B cell (primary cell): Measurements from ENCODE around the gene DEFB123. TPM values are rescaled to one million over a fixed set of nuclear protein-coding genes. Genes with fewer than 3 reads are reported as not detected.

Experiments used
- ATAC-seq: fragments of 200-7000 bp; cut with Tn5 transposase; one replicate; pipeline ENCODE4 v1.10.0; 2021; ENCODE audit warnings: low read depth, mild to moderate bottlenecking, moderate number of reproducible peaks, moderate library complexity
- CTCF ChIA-PET: fragments of 350-600 bp; sonication (Branson Sonifier 250); formaldehyde crosslinking; loops from one replicate; lab custom pipeline; 2021; ENCODE audit warnings: antibody characterized with exemption, inconsistent platforms; lab: Charles Lee
- POLR2A ChIA-PET: fragments of 350-600 bp; sonication (Branson Sonifier 250); formaldehyde crosslinking; loops from one replicate; lab custom pipeline; 2021; ENCODE audit warnings: antibody characterized with exemption; lab: Charles Lee
- DNase-seq: peaks from one replicate; pipeline ENCODE4 v3.0.0; 2013
- H2AFZ ChIP-seq: 2 replicates; pipeline ENCODE4 v1.6.1; 2012; ENCODE audit warnings: mild to moderate bottlenecking, low read depth, low read length; ENCODE audit not compliant: insufficient read depth, poor library complexity, severe bottlenecking
- H3K27ac ChIP-seq, 2 donors: 1 replicate in 1 of 2; 2 replicates in 1 of 2; pipeline ENCODE4 v1.5.1; 2012 to 2013; ENCODE audit warnings: low read length in 2 of 2, mild to moderate bottlenecking in 2 of 2, moderate library complexity in 1 of 2
- H3K27me3 ChIP-seq, 4 experiments: fragments of 200-600 bp in 1 of 4; sonication (generic) in 1 of 4; replicated peaks in 1 of 4; 1 replicate in 2 of 4; 2 replicates in 2 of 4; pipeline versions ENCODE4 v1.6.1 to v1.7.0; 2013 to 2016; ENCODE audit warnings: low read length in 3 of 4, mild to moderate bottlenecking in 2 of 4, mixed read lengths in 1 of 4, moderate library complexity in 1 of 4; ENCODE audit not compliant: insufficient read depth in 4 of 4, control insufficient read depth in 3 of 4; ENCODE audit errors: control extremely low read depth in 1 of 4
- H3K36me3 ChIP-seq, 2 experiments: replicated peaks in 1 of 2; 1 replicate in 1 of 2; 2 replicates in 1 of 2; pipeline versions ENCODE4 v1.6.1 to v1.7.1; 2013; ENCODE audit warnings: low read length in 1 of 2; ENCODE audit not compliant: insufficient read depth in 2 of 2, control insufficient read depth in 1 of 2; ENCODE audit errors: control extremely low read depth in 1 of 2, extremely low read depth in 1 of 2
- H3K4me1 ChIP-seq, 2 donors: fragments of 200-600 bp in 1 of 2; sonication (generic) in 1 of 2; 1 replicate in 1 of 2; 2 replicates in 1 of 2; pipeline versions ENCODE4 v1.5.1 to v1.6.1; 2013 to 2017; ENCODE audit warnings: low read length in 2 of 2; ENCODE audit not compliant: control insufficient read depth in 2 of 2, insufficient read depth in 2 of 2
- H3K4me2 ChIP-seq: replicated peaks from 2 replicates; pipeline ENCODE3; 2012; ENCODE audit warnings: mild to moderate bottlenecking, low read depth, low read length; ENCODE audit not compliant: poor library complexity, severe bottlenecking
- H3K4me3 ChIP-seq, 5 experiments: fragments of 200-600 bp in 1 of 5; sonication (generic) in 1 of 5; 1 replicate in 3 of 5; 2 replicates in 2 of 5; pipeline versions ENCODE4 v1.5.1 to v1.7.0; 2011 to 2016; ENCODE audit warnings: low read length in 4 of 5, mild to moderate bottlenecking in 4 of 5, low read depth in 2 of 5, control low read depth in 1 of 5, moderate library complexity in 1 of 5; ENCODE audit not compliant: insufficient read depth in 1 of 5; ENCODE audit errors: control extremely low read depth in 1 of 5, extremely low read depth in 1 of 5
- H3K79me2 ChIP-seq: fragments of 200-600 bp; sonication (generic); one replicate; pipeline ENCODE4 v1.6.0; 2016; ENCODE audit warnings: low read length; ENCODE audit not compliant: control insufficient read depth, insufficient read depth
- H3K9ac ChIP-seq: fragments of 200-600 bp; sonication (generic); 2 replicates; pipeline ENCODE4 v1.6.1; 2017; ENCODE audit warnings: mild to moderate bottlenecking, low read length, moderate library complexity
- H3K9me3 ChIP-seq, 3 donors: one replicate each; pipeline versions ENCODE4 v1.6.1 to v1.7.1; 2013; ENCODE audit warnings: low read length in 2 of 3; ENCODE audit not compliant: control insufficient read depth in 2 of 3, insufficient read depth in 1 of 3; ENCODE audit errors: control extremely low read depth in 1 of 3
- H4K20me1 ChIP-seq: 2 replicates; pipeline ENCODE4 v1.6.0; 2012; ENCODE audit warnings: mild to moderate bottlenecking, low read length; ENCODE audit not compliant: insufficient read depth, control insufficient read depth, poor library complexity, severe bottlenecking
- H3K27ac Mint-ChIP-seq: one replicate; pipeline ENCODE4 v1.8.0; 2021; ENCODE audit warnings: mixed read lengths
- H3K27me3 Mint-ChIP-seq: one replicate; pipeline ENCODE4 v1.8.0; 2021; ENCODE audit warnings: mixed read lengths
- H3K4me1 Mint-ChIP-seq: one replicate; pipeline ENCODE4 v1.8.0; 2021; ENCODE audit warnings: mixed read lengths
- H3K4me3 Mint-ChIP-seq: one replicate; pipeline ENCODE4 v1.8.0; 2021; ENCODE audit warnings: mixed read lengths
- H3K9me3 Mint-ChIP-seq: one replicate; pipeline ENCODE4 v1.8.0; 2022; ENCODE audit warnings: mixed read lengths; ENCODE audit not compliant: insufficient read depth
- EZH2 ChIP-seq: IDR thresholded peaks from 2 replicates; pipeline ENCODE4 v1.6.1; 2012; ENCODE audit warnings: borderline replicate concordance, low read depth, mild to moderate bottlenecking, moderate library complexity, low read length; ENCODE audit not compliant: insufficient read depth, poor library complexity, severe bottlenecking
- WGBS: methylation state at CpG from one replicate; pipeline ENCODE4 v1.1.5; 2013; ENCODE audit warnings: missing lambda C conversion rate; ENCODE audit not compliant: insufficient coverage; 5-methylcytosine and 5-hydroxymethylcytosine counted together
- intact Hi-C: fragments of 100-400 bp; cut with micrococcal nuclease; formaldehyde crosslinking; loops from one replicate; pipeline ENCODE4 v1.10.0; 2022
- polyA plus RNA-seq: library from polyadenylated mRNA; depleted of rRNA; stranded (reverse); fragments of >200 nt; gene quantifications from 2 replicates; pipeline ENCODE4 v1.2.3, GENCODE V29; 2012
- total RNA-seq, 2 donors: library from RNA; stranded (reverse); fragments of 120-200 nt in 1 of 2; gene quantifications; 1 replicate in 1 of 2; 2 replicates in 1 of 2; pipeline versions ENCODE4 v1.2.3 to v1.2.4, GENCODE V29; 2013 to 2022
- TF ChIP-seq, protein P1 (sequence below): fragments of 200-600 bp; IDR thresholded peaks from one replicate; pipeline ENCODE4 v1.8.0; 2022; ENCODE audit warnings: antibody characterized with exemption, mild to moderate bottlenecking

The DEFB123 gene
- total and polyA plus RNA-seq, 2 donors (not counting 1 experiment from before 2014, with no cell fraction given) = not detected

DNA sequence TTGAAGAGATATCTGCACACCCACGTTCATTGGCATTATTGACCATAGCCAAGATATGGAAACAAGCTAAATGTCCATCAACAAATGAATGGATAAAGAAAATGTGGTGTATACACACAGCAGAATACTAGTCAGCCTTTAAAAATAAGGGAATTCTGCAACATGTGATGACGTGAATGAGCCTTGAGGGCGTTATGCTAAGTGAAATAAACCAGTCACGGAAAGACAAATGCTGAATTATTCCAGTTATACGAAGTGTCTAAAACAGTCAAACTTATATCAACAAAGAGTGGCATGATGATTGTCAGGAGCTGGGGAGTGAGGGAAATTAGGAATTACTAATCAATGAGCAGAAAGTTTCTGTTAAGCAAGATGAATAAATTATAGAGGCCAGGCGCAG, 26.1 kb upstream of the DEFB123 start:
- ChIA-PET POLR2A (no interaction called here), CTCF (interaction anchor here (0.7 to 1.6 kb wide), 2 partner anchors 8 to 9 kb away, joined by 3 to 4 read pairs; no protein-coding TSS in a partner anchor)
- H3K4me3 Mint-ChIP-seq = no peak overlapping the region
- H4K20me1 ChIP-seq = no peaks in the 10 kb centered on the region
- no peaks in the 10 kb centered on the region for H3K4me1 ChIP-seq
- no peak for ATAC-seq
- H3K9ac ChIP-seq = no peak overlapping the region
- H3K27me3 Mint-ChIP-seq = peaks cover 2% of the 10 kb centered on the region
- H3K9me3 ChIP-seq = peaks cover 0 to 2% (median 0%) of the 10 kb centered on the region in 3 donors
- no peaks in the 10 kb centered on the region for H3K4me1 Mint-ChIP-seq
- no peak overlapping the region for H3K4me3 ChIP-seq
- WGBS = 89% methylated on average over 4 of the region's 6 CpGs
- no peak overlapping the region for H3K27ac ChIP-seq
- H3K9me3 Mint-ChIP-seq = peaks cover 7% of the 10 kb centered on the region
- no peak for DNase-seq
- intact Hi-C loops = no loop called here
- no peak overlapping the region for H2AFZ ChIP-seq
- no peak for TF ChIP-seq EZH2
- TF ChIP-seq, protein P1, sequence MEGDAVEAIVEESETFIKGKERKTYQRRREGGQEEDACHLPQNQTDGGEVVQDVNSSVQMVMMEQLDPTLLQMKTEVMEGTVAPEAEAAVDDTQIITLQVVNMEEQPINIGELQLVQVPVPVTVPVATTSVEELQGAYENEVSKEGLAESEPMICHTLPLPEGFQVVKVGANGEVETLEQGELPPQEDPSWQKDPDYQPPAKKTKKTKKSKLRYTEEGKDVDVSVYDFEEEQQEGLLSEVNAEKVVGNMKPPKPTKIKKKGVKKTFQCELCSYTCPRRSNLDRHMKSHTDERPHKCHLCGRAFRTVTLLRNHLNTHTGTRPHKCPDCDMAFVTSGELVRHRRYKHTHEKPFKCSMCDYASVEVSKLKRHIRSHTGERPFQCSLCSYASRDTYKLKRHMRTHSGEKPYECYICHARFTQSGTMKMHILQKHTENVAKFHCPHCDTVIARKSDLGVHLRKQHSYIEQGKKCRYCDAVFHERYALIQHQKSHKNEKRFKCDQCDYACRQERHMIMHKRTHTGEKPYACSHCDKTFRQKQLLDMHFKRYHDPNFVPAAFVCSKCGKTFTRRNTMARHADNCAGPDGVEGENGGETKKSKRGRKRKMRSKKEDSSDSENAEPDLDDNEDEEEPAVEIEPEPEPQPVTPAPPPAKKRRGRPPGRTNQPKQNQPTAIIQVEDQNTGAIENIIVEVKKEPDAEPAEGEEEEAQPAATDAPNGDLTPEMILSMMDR = no peak
- no peaks in the 10 kb centered on the region for H3K27me3 ChIP-seq
- no peak overlapping the region for H3K4me2 ChIP-seq
- no peak overlapping the region for H3K27ac Mint-ChIP-seq
- no peaks in the 10 kb centered on the region for H3K36me3 ChIP-seq
- H3K79me2 ChIP-seq = no peaks in the 10 kb centered on the region

DNA sequence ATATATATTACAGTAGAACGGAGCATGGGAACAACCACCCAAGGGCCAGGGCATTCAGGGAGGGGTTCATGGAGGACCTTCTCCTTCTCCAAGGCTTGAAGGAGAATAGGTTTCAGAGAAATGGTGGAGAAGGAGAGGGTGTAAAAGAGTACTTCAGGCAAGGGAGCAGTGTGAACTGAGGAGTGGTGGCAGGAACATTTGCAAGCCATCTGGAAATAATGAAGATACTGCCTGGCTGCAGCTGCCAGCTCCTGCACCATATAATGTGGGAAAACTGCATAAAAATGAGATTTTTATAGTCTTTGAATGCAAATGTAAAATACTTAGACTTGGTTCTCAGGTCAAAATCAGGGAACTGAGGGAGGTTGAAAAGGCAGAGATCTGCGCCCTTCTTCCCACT, 24.8 kb upstream of the DEFB123 start:
- no peak overlapping the region for H3K4me2 ChIP-seq
- no peaks in the 10 kb centered on the region for H3K9me3 ChIP-seq
- no peak overlapping the region for H3K27ac ChIP-seq
- ChIA-PET CTCF (no interaction called here), POLR2A (no interaction called here)
- H3K36me3 ChIP-seq = no peaks in the 10 kb centered on the region
- TF ChIP-seq EZH2 = no peak
- TF ChIP-seq, protein P1 = no peak
- DNase-seq = no peak
- no peak overlapping the region for H2AFZ ChIP-seq
- intact Hi-C loops = no loop called here
- no peaks in the 10 kb centered on the region for H3K4me1 ChIP-seq
- no peaks in the 10 kb centered on the region for H3K27me3 ChIP-seq
- Mint-ChIP-seq H3K27ac (no peak overlapping the region), H3K9me3 (peaks cover 5% of the 10 kb centered on the region), H3K4me1 (no peaks in the 10 kb centered on the region), H3K27me3 (no peaks in the 10 kb centered on the region), H3K4me3 (no peak overlapping the region)
- no peak for ATAC-seq
- WGBS = 100% methylated on average over 1 of the region's 2 CpGs
- H3K79me2 ChIP-seq = no peaks in the 10 kb centered on the region
- H3K4me3 ChIP-seq = no peak overlapping the region
- H3K9ac ChIP-seq = no peak overlapping the region
- H4K20me1 ChIP-seq = no peaks in the 10 kb centered on the region
